H9 (cell line): ENCODE results near the gene CCDC159. TPM values are rescaled to one million over a fixed set of nuclear protein-coding genes. Genes with fewer than 3 reads are reported as not detected.

Experiments
- DNase-seq: peaks from one replicate; pipeline ENCODE4 v3.0.0-alpha.2; 2017
- H2AFZ ChIP-seq: one replicate; pipeline ENCODE4 v1.6.1; 2013; ENCODE audit warnings: mild to moderate bottlenecking, low read length, control low read depth, moderate library complexity
- H2AK5ac ChIP-seq: 2 replicates; pipeline ENCODE4 v1.6.1; 2013; ENCODE audit warnings: low read length, control low read depth, mixed read lengths; ENCODE audit not compliant: insufficient read length
- H2BK120ac ChIP-seq: one replicate; pipeline ENCODE4 v1.6.1; 2013; ENCODE audit warnings: low read depth, mild to moderate bottlenecking, low read length, control low read depth, inconsistent platforms; ENCODE audit not compliant: poor library complexity, severe bottlenecking
- H2BK12ac ChIP-seq: 2 replicates; pipeline ENCODE4 v1.6.1; 2013; ENCODE audit warnings: low read length, control low read depth, mixed read lengths, low read depth; ENCODE audit not compliant: insufficient read length
- H2BK15ac ChIP-seq: 2 replicates; pipeline ENCODE4 v1.6.1; 2013; ENCODE audit warnings: low read depth, low read length, control low read depth
- H2BK20ac ChIP-seq: one replicate; pipeline ENCODE4 v1.6.1; 2013; ENCODE audit warnings: low read depth, mild to moderate bottlenecking, low read length, control low read depth, inconsistent platforms; ENCODE audit not compliant: poor library complexity, severe bottlenecking
- H2BK5ac ChIP-seq: 2 replicates; pipeline ENCODE4 v1.6.1; 2013; ENCODE audit warnings: low read length, control low read depth, mixed read lengths; ENCODE audit not compliant: insufficient read length
- H3K14ac ChIP-seq: 2 replicates; pipeline ENCODE4 v1.6.1; 2013; ENCODE audit warnings: low read length, control low read depth; ENCODE audit not compliant: insufficient read depth
- H3K18ac ChIP-seq: 2 replicates; pipeline ENCODE4 v1.6.1; 2013; ENCODE audit warnings: low read depth, mild to moderate bottlenecking, mixed read lengths, low read length, control low read depth; ENCODE audit not compliant: insufficient read length
- H3K23ac ChIP-seq: 2 replicates; pipeline ENCODE4 v1.6.1; 2013; ENCODE audit warnings: low read length, control low read depth, mixed read lengths, low read depth; ENCODE audit not compliant: insufficient read length
- H3K23me2 ChIP-seq: 2 replicates; pipeline ENCODE4 v1.6.1; 2013; ENCODE audit warnings: low read depth, mild to moderate bottlenecking, mixed read lengths, low read length, control low read depth; ENCODE audit not compliant: insufficient read length, poor library complexity, severe bottlenecking
- H3K27ac ChIP-seq: 2 replicates; pipeline ENCODE4 v1.5.1; 2013; ENCODE audit warnings: low read length, control low read depth, mixed read lengths, low read depth; ENCODE audit not compliant: insufficient read length
- H3K27me3 ChIP-seq: 2 replicates; pipeline ENCODE4 v1.6.1; 2013; ENCODE audit warnings: low read length, control low read depth, inconsistent platforms; ENCODE audit not compliant: insufficient read depth
- H3K4ac ChIP-seq: 2 replicates; pipeline ENCODE4 v1.6.1; 2013; ENCODE audit warnings: low read depth, mild to moderate bottlenecking, control low read depth, inconsistent platforms, low read length, moderate library complexity
- H3K4me1 ChIP-seq: 2 replicates; pipeline ENCODE4 v1.6.1; 2013; ENCODE audit warnings: low read length, control low read depth, inconsistent platforms; ENCODE audit not compliant: insufficient read depth
- H3K4me2 ChIP-seq: 2 replicates; pipeline ENCODE4 v1.6.1; 2013; ENCODE audit warnings: low read length, control low read depth, mixed read lengths; ENCODE audit not compliant: insufficient read length, insufficient read depth
- H3K56ac ChIP-seq: 2 replicates; pipeline ENCODE4 v1.6.1; 2013; ENCODE audit warnings: low read depth, mild to moderate bottlenecking, mixed read lengths, low read length, control low read depth; ENCODE audit not compliant: insufficient read length
- H3K79me1 ChIP-seq: 2 replicates; pipeline ENCODE4 v1.6.1; 2013; ENCODE audit warnings: low read depth, mild to moderate bottlenecking, moderate library complexity, low read length, control low read depth, inconsistent platforms; ENCODE audit not compliant: insufficient read depth, poor library complexity, severe bottlenecking
- H3K79me2 ChIP-seq: 2 replicates; pipeline ENCODE4 v1.6.1; 2013; ENCODE audit warnings: low read length, control low read depth, inconsistent platforms; ENCODE audit not compliant: insufficient read depth
- H3K9ac ChIP-seq: 2 replicates; pipeline ENCODE4 v1.6.1; 2013; ENCODE audit warnings: low read length, control low read depth, mixed read lengths; ENCODE audit not compliant: insufficient read length; ENCODE audit errors: extremely low read depth
- H3K9me3 ChIP-seq: one replicate; pipeline ENCODE4 v1.6.1; 2013; ENCODE audit warnings: low read depth, low read length, inconsistent platforms; ENCODE audit not compliant: control insufficient read depth
- H3T11ph ChIP-seq: one replicate; pipeline ENCODE4 v1.6.1; 2013; ENCODE audit warnings: mild to moderate bottlenecking, low read length, control low read depth, inconsistent platforms
- H4K20me1 ChIP-seq: one replicate; pipeline ENCODE4 v1.6.1; 2013; ENCODE audit not compliant: control insufficient read depth, insufficient read length, insufficient read depth
- H4K5ac ChIP-seq: 2 replicates; pipeline ENCODE4 v1.6.1; 2013; ENCODE audit warnings: low read depth, mild to moderate bottlenecking, mixed read lengths, low read length, control low read depth; ENCODE audit not compliant: insufficient read length
- H4K8ac ChIP-seq: replicated peaks from 2 replicates; pipeline ENCODE4 v1.6.1; 2013; ENCODE audit warnings: low read length, control low read depth, mixed read lengths, low read depth; ENCODE audit not compliant: insufficient read length
- H4K91ac ChIP-seq: 2 replicates; pipeline ENCODE4 v1.6.1; 2013; ENCODE audit warnings: low read depth, mild to moderate bottlenecking, moderate library complexity, mixed read lengths, low read length, control low read depth; ENCODE audit not compliant: insufficient read length
- H3K27ac Mint-ChIP-seq, 3 experiments: 2 replicates in 2 of 3; 3 replicates in 1 of 3; pipeline ENCODE4 v1.8.0; 2020 to 2021; ENCODE audit warnings: mixed read lengths in 3 of 3, mild to moderate bottlenecking in 1 of 3, moderate library complexity in 1 of 3
- H3K27me3 Mint-ChIP-seq: 2 replicates; pipeline ENCODE4 v1.8.0; 2021; ENCODE audit warnings: low read depth, mild to moderate bottlenecking, moderate library complexity, mixed read lengths
- H3K36me3 Mint-ChIP-seq, 3 experiments: 2 replicates in 2 of 3; 3 replicates in 1 of 3; pipeline ENCODE4 v1.8.0; 2020 to 2021; ENCODE audit warnings: low read depth in 3 of 3, mixed read lengths in 3 of 3; ENCODE audit not compliant: insufficient read depth in 1 of 3
- H3K4me1 Mint-ChIP-seq, 2 experiments: 2 replicates each; pipeline ENCODE4 v1.8.0; 2020; ENCODE audit warnings: mixed read lengths in 2 of 2
- H3K4me3 Mint-ChIP-seq, 2 experiments: 2 replicates in 1 of 2; 3 replicates in 1 of 2; pipeline ENCODE4 v1.8.0; 2020 to 2021; ENCODE audit warnings: mild to moderate bottlenecking in 2 of 2, mixed read lengths in 2 of 2, moderate library complexity in 1 of 2
- H3K9me3 Mint-ChIP-seq, 2 experiments: 2 replicates in 1 of 2; 3 replicates in 1 of 2; pipeline ENCODE4 v1.8.0; 2020; ENCODE audit warnings: mild to moderate bottlenecking in 2 of 2, mixed read lengths in 2 of 2, moderate library complexity in 1 of 2
- WGBS: extraction: QIAGEN DNeasy Blood & Tissue Kit; methylation state at CpG from one replicate; pipeline ENCODE4 v1.1.7; 2013; ENCODE audit warnings: missing lambda C conversion rate, low lambda C conversion rate, mixed read lengths; ENCODE audit not compliant: insufficient read length; ENCODE audit errors: extremely low coverage; 5-methylcytosine and 5-hydroxymethylcytosine counted together
- total RNA-seq: library from RNA; stranded (reverse); gene quantifications from 2 replicates; pipeline ENCODE4 v1.2.1, GENCODE V29; 2021
- TF ChIP-seq, protein P1 (sequence below): fragments of 200-600 bp; sonication (generic); conservative IDR thresholded peaks from 3 replicates; pipeline ENCODE4 v1.8.0; 2021; ENCODE audit warnings: antibody characterized with exemption, mild to moderate bottlenecking

The CCDC159 gene
- total RNA-seq, 1 experiment from 2014 or later: 5.7 TPM

DNA sequence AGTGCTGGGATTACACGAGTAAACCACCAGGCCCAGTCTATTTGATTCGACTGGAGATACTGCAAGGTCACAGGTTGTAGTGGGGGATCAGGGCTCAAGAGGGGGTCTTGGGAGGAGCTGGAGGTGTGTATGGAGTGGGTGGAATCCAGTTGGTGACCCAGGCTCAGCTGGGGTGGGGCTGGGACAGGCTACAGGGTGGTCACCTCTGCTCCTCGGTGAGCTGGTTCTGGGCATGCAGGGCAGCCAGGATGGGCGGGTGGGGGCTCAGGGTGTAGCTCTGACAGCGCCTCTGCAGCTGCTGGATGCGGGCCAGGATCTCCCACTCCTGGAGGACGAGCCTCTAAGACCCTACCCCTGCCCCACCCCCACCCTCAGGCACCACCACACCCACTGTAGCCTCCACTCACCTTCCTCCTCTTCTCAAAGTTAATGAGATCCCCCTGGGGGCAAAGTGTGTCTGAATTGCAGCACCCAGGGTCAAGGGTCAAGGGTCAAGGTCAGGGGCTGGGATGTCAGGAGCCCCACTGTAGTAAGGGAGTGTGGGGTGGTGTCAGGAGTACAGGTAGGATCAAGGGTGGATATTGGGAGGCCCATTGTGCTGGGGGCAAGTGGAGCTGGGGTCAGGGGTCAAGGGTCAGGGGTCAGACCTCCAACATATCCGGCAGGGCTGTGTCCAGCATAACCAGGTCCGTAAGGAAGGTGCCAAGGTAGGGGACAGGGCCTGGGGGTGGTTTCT is 55.7 kb downstream of the CCDC159 start:
- Histone ChIP-seq H3K18ac (no peak overlapping the region), H2BK5ac (no peak overlapping the region)

More for the DNA sequence above, 55.7 kb downstream of the CCDC159 start:
- H3K23ac ChIP-seq: no peak overlapping the region
- H4K8ac ChIP-seq: no peak overlapping the region
- H2AK5ac ChIP-seq: no peak overlapping the region
- Mint-ChIP-seq H3K27me3 (no peaks in the 10 kb centered on the region), H3K4me3 (no peak overlapping the region), H3K36me3 (peaks cover 9 to 60% (median 50%) of the 10 kb centered on the region in 3 experiments; a peak in 6 of 7 replicates), H3K27ac (no peak overlapping the region), H3K4me1 (peaks cover 2 to 6% of the 10 kb centered on the region in 2 experiments; a peak in 1 of 4 replicates), H3K9me3 (no peaks in the 10 kb centered on the region)
- no peaks in the 10 kb centered on the region for H4K20me1 ChIP-seq
- no peak overlapping the region for H3K4me2 ChIP-seq
- no peak overlapping the region for H3K27ac ChIP-seq
- peaks cover 2% of the 10 kb centered on the region for H3K23me2 ChIP-seq
- no peak overlapping the region for H2BK15ac ChIP-seq
- no peak overlapping the region for H4K5ac ChIP-seq
- no peak for DNase-seq
- H2BK120ac ChIP-seq: no peak overlapping the region
- H3K56ac ChIP-seq: no peak overlapping the region
- H2BK20ac ChIP-seq: no peak overlapping the region
- H2BK12ac ChIP-seq: no peak overlapping the region
- TF ChIP-seq, protein P1, sequence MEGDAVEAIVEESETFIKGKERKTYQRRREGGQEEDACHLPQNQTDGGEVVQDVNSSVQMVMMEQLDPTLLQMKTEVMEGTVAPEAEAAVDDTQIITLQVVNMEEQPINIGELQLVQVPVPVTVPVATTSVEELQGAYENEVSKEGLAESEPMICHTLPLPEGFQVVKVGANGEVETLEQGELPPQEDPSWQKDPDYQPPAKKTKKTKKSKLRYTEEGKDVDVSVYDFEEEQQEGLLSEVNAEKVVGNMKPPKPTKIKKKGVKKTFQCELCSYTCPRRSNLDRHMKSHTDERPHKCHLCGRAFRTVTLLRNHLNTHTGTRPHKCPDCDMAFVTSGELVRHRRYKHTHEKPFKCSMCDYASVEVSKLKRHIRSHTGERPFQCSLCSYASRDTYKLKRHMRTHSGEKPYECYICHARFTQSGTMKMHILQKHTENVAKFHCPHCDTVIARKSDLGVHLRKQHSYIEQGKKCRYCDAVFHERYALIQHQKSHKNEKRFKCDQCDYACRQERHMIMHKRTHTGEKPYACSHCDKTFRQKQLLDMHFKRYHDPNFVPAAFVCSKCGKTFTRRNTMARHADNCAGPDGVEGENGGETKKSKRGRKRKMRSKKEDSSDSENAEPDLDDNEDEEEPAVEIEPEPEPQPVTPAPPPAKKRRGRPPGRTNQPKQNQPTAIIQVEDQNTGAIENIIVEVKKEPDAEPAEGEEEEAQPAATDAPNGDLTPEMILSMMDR: no peak
- no peaks in the 10 kb centered on the region for H3K27me3 ChIP-seq
- H3K79me1 ChIP-seq: no peaks in the 10 kb centered on the region
- H3K4me1 ChIP-seq: no peaks in the 10 kb centered on the region
- no peaks in the 10 kb centered on the region for H3K9me3 ChIP-seq
- H2AFZ ChIP-seq: no peak overlapping the region
- H3K79me2 ChIP-seq: no peaks in the 10 kb centered on the region
- no peak overlapping the region for H4K91ac ChIP-seq
- H3K9ac ChIP-seq: no peak overlapping the region
- WGBS: no CpG with 5 or more reads among the region's 9 CpGs
- H3K14ac ChIP-seq: no peak overlapping the region
- H3K4ac ChIP-seq: no peak overlapping the region
- no peak overlapping the region for H3T11ph ChIP-seq

Other genes starting within 250 kb of the CCDC159 start
- gene SPC24, start 190.7 kb upstream of the CCDC159 start, total RNA-seq: 50.8 and 51.5 TPM in 2 replicates
- gene KANK2, start 149.0 kb upstream of the CCDC159 start, total RNA-seq: 42.0 and 44.0 TPM in 2 replicates
- not detected in 2 replicates for gene ANGPTL8, start 106.9 kb upstream of the CCDC159 start, total RNA-seq
- 57.9 and 59.4 TPM in 2 replicates for gene DOCK6, start 84.0 kb upstream of the CCDC159 start, total RNA-seq
- not detected in 2 replicates for gene TSPAN16, start 50.4 kb upstream of the CCDC159 start, total RNA-seq
- gene RAB3D, start 6.9 kb upstream of the CCDC159 start, total RNA-seq: 29.4 and 32.8 TPM in 2 replicates
- gene TMEM205, start 251 bp upstream of the CCDC159 start, total RNA-seq: 69.7 and 73.1 TPM in 2 replicates
- 6.1 and 8.0 TPM in 2 replicates for gene PLPPR2, start 8.9 kb downstream of the CCDC159 start, total RNA-seq
- gene SWSAP1, start 28.1 kb downstream of the CCDC159 start, total RNA-seq: 3.8 and 5.2 TPM in 2 replicates
- 8.9 and 9.3 TPM in 2 replicates for gene EPOR, start 37.8 kb downstream of the CCDC159 start, total RNA-seq
- gene RGL3, start 72.8 kb downstream of the CCDC159 start, total RNA-seq: 58.5 and 65.9 TPM in 2 replicates
- gene ODAD3, start 88.6 kb downstream of the CCDC159 start, total RNA-seq: 2.2 and 2.5 TPM in 2 replicates
- gene PRKCSH, start 89.1 kb downstream of the CCDC159 start, total RNA-seq: 431 and 437 TPM in 2 replicates
- gene ELAVL3, start 134.5 kb downstream of the CCDC159 start, total RNA-seq: 1.2 and 1.4 TPM in 2 replicates
- 9.1 and 11.6 TPM in 2 replicates for gene ZNF653, start 159.3 kb downstream of the CCDC159 start, total RNA-seq
- 40.0 and 42.4 TPM in 2 replicates for gene ECSIT, start 182.6 kb downstream of the CCDC159 start, total RNA-seq
- 15.7 and 17.9 TPM in 2 replicates for gene CNN1, start 192.3 kb downstream of the CCDC159 start, total RNA-seq
- gene ELOF1, start 212.7 kb downstream of the CCDC159 start, total RNA-seq: 84.9 and 88.6 TPM in 2 replicates
- 2.3 and 4.0 TPM in 2 replicates for gene ACP5, start 231.1 kb downstream of the CCDC159 start, total RNA-seq